Activated CD8-positive, alpha-beta memory T cell treated with anti-CD3 and anti-CD28 coated beads, Interleukin-2, amount 10 ng/mL, durations not matched to agents 7 days and 5 days (primary cell): ENCODE measurements around the gene TRIM73. TPM values are rescaled to one million over a fixed set of nuclear protein-coding genes. Genes with fewer than 3 reads are reported as not detected.
"Not testable (repeated sequence)": the region's sequence is repeated elsewhere in the genome, so short reads cannot be mapped to it uniquely, and the experiment has no call there.

Source experiments
- ATAC-seq: fragments of 150-1000 bp; cut with Tn5 transposase; one replicate; pipeline ENCODE4 v1.10.0; 2021; ENCODE audit warnings: moderate library complexity
- CTCF ChIA-PET: fragments of 350-600 bp; sonication (Branson Sonifier 250); formaldehyde crosslinking; loops from one replicate; lab custom pipeline; 2021; ENCODE audit warnings: antibody characterized with exemption; lab: Charles Lee
- DNase-seq: peaks from one replicate; pipeline ENCODE4 v3.0.0-alpha.2; 2020
- H3K27ac Mint-ChIP-seq: one replicate; pipeline ENCODE4 v1.8.0; 2021; ENCODE audit warnings: mild to moderate bottlenecking, mixed read lengths
- H3K27me3 Mint-ChIP-seq: one replicate; pipeline ENCODE4 v1.8.0; 2021; ENCODE audit warnings: mixed read lengths
- H3K36me3 Mint-ChIP-seq: one replicate; pipeline ENCODE4 v1.8.0; 2021; ENCODE audit warnings: mild to moderate bottlenecking, mixed read lengths
- H3K4me1 Mint-ChIP-seq: one replicate; pipeline ENCODE4 v1.8.0; 2021; ENCODE audit warnings: mixed read lengths
- H3K4me3 Mint-ChIP-seq: one replicate; pipeline ENCODE4 v1.8.0; 2021; ENCODE audit warnings: mild to moderate bottlenecking, moderate library complexity, mixed read lengths
- H3K9me3 Mint-ChIP-seq: one replicate; pipeline ENCODE4 v1.8.0; 2022; ENCODE audit warnings: low read depth, mixed read lengths
- total RNA-seq, 2 experiments: library from RNA; stranded (reverse); gene quantifications; one replicate each; pipeline ENCODE4 v1.2.3, GENCODE V29; 2021

The TRIM73 gene
- total RNA-seq, 2 experiments from 2014 or later, result 4.4 to 7.9 TPM

DNA sequence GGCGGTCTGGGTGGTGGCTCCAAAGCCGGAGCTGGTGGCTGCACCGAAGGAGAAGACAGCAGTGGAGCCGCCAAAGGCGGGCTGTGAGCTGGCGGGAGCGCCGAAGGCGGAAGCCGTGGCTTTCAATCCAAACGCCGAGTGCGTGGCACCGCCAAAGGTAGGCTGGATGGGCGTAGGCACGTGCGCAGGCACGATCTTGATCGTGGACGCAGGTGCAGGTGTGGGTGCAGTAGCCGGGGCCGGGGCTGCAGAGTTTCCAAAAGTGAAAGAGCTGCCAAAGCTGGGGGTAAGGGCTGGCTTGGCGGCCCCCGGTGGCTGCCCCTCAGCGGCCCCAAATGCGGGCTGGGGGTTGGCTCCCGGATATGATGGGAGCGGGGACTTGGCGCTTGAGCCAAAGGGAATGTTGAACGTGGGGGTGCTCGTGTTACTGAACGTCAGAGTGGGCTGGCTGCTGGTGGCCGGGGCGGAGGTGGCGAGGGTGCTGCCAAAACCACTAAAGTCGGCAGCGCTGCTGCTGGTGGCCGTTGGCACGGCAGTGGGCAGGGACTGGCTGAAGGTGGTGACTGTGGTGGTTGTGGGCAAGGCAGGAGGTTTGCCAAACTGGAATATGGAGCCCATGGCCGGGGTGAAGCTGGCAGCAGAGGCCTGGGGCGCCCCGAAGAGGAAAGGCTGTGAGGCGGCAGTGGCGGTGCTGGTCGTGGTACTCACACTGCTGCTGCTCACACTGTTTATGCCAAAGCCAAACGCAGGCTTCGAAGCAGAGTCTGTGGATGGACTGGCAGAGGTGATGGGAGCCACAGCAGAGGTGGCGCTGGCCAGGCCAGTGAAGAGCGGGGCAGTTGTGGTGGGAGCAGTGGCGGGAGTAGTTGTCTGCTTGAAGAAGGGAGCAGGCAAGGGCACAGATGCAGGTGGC is 26.6 kb downstream of the TRIM73 start:
- CTCF ChIA-PET, H3K27me3 Mint-ChIP-seq, H3K9me3 Mint-ChIP-seq, H3K27ac Mint-ChIP-seq, H3K4me3 Mint-ChIP-seq, H3K4me1 Mint-ChIP-seq, ATAC-seq, DNase-seq: not testable (repeated sequence)
- peaks cover 15% of the 10 kb centered on the region for H3K36me3 Mint-ChIP-seq

DNA sequence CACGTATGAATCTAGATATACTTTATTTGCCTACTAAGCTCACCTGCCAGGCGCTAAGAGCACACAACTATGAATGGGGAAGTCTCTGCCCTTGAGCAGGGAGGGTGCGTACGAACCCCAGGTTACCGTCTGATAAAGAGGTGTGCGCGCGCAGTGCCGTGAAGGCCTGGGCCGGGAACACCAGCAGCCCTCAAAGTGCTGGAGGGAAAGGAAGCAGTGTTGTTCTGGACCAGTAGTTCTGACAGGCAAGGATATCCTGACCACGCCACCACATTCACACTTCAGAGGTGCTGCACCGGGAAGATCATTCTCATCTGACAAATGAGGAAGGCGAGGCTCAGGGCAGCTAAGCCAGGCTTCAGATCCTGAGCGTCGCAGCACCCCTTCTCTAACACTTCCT is 28.1 kb downstream of the TRIM73 start:
- peaks cover 11% of the 10 kb centered on the region for H3K4me1 Mint-ChIP-seq
- H3K27me3 Mint-ChIP-seq, H3K9me3 Mint-ChIP-seq, ATAC-seq, H3K4me3 Mint-ChIP-seq, H3K27ac Mint-ChIP-seq, DNase-seq, CTCF ChIA-PET: not testable (repeated sequence)
- H3K36me3 Mint-ChIP-seq, result peaks cover 20% of the 10 kb centered on the region

DNA sequence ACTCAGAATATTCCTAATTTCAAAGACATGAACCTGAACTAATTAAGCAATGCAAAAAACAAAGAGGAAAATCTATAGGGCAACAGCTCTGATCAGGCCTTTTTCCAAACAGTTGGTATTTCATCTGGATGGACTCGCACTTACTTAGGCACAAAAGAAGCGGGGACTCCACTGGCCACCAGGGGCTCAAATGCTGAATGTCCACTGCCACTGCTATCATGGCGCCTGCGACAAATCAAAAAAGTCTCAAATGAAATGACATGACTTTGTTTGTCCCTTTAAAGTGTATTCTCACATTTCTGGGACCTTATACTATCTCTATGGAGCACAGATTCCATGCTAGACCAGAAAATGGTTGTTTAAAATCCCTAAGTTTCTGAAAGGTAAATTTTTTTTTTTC is 43.6 kb downstream of the TRIM73 start:
- H3K9me3 Mint-ChIP-seq, H3K4me3 Mint-ChIP-seq, H3K27me3 Mint-ChIP-seq, DNase-seq, ATAC-seq, H3K27ac Mint-ChIP-seq, CTCF ChIA-PET, H3K4me1 Mint-ChIP-seq: not testable (repeated sequence)
- peaks cover 37% of the 10 kb centered on the region for H3K36me3 Mint-ChIP-seq

DNA sequence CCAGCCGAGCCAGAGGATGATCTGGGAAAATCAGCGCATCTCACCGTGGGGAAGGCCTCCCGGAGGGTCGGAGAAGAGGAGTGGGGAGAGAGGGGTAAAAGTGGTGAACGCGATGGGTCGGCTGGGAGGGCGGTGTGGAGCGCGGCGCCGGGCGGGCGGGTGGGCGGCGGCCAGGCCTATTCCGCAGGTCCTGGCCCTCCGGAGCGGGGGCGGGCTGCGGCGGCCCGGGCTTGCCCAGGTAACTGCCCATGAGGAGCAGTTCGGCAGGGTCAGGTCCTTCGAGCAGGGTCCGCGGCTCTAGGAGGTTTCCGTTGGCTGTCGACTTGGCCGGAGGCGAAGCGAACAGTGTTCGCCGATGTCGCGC is 46.7 kb downstream of the TRIM73 start:
- H3K9me3 Mint-ChIP-seq, DNase-seq, H3K4me1 Mint-ChIP-seq, CTCF ChIA-PET, H3K27me3 Mint-ChIP-seq: not testable (repeated sequence)
- Mint-ChIP-seq H3K4me3 (peak overlapping the region; percentile 76), H3K27ac (peak overlapping the region; percentile 78), H3K36me3 (peaks cover 23% of the 10 kb centered on the region)
- peak; percentile 54 for ATAC-seq

DNA sequence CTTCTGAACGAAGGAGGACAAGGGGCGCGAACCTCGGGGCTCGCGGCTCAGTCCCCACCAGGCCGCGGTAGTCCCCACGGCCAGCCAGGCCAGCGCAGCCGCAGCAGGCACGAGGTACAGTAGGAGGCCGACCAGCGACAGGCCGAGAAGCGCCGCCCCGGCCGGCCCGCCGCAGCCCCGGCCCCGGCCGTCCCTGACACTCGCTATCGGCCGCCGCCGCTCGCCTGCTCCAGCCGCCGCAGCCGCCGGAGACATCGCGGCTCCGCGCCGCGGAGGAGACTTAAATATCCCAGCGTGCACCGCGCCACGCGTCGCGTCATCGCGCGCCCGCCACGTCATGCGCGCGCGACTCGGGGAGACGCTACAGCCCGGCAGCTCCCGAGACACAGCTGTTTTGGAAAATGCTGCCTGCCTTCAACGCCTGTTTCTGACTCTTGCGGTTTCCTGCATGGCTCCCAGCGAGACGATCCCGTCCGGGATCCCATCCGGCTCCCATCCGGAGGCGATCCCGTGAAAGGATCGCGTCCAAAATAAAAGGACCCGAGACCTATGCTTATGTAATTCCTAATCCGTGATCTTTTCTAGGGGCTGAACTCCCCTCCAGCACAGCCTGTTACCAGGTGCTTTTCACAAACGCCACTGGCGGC is 47.2 kb downstream of the TRIM73 start:
- CTCF ChIA-PET, H3K27me3 Mint-ChIP-seq, H3K4me1 Mint-ChIP-seq, H3K9me3 Mint-ChIP-seq, DNase-seq: not testable (repeated sequence)
- peaks cover 21% of the 10 kb centered on the region for H3K36me3 Mint-ChIP-seq
- peak; percentile 94 for ATAC-seq
- peak overlapping the region; percentile 85 for H3K4me3 Mint-ChIP-seq
- peak overlapping the region; percentile 89 for H3K27ac Mint-ChIP-seq

DNA sequence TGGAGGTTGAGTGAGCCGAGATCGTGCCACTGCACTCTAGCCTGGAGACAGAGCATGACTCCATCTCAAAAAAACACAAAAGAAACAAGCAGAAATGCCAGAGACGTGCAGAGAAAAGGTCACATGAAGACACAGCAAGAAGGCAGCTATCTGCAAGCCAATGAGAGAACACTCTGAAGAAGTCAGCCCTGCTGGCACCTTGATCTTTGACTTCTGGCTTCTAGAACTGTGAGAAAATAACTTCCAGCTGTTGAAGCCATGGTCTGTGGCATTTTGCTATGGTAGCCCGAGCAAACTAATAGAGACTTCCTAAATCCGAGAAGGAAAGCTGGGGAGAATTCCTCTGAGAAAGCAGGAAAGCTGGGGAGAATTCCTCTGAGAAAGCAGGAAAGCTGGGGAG is 54.5 kb downstream of the TRIM73 start:
- ATAC-seq, H3K27me3 Mint-ChIP-seq, H3K27ac Mint-ChIP-seq, DNase-seq, CTCF ChIA-PET, H3K4me3 Mint-ChIP-seq, H3K4me1 Mint-ChIP-seq, H3K9me3 Mint-ChIP-seq, H3K36me3 Mint-ChIP-seq: not testable (repeated sequence)

DNA sequence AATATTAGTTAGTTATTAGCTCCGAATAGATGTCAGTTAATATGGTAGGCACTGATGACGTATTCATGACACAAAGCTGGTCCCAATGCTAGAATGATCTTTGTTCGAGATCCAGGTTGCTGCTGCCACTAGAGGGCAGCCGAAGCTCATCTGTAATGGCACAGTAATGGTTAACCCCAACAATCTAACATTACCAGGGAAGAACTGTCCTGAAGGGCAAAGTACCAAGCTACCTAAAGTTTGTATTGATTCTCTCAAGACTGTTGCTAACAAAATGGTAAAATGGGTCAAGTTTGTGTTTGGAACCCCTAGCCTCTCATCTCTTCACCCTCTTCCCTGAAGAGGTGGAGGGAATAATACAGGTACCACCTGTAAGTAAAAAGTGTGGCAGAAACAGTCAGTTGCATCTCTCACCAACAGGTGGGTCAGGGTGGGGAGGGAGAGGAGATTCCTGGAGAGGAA is 57.1 kb downstream of the TRIM73 start:
- H3K4me3 Mint-ChIP-seq, H3K27ac Mint-ChIP-seq, H3K9me3 Mint-ChIP-seq, H3K4me1 Mint-ChIP-seq, H3K27me3 Mint-ChIP-seq, DNase-seq, H3K36me3 Mint-ChIP-seq: not testable (repeated sequence)
- CTCF ChIA-PET, result interaction anchor here (0.6 kb wide), 1 partner anchor 311 kb away, joined by 3 read pairs; no protein-coding TSS in a partner anchor
- peak; percentile 92 for ATAC-seq

Other genes starting within 250 kb of the TRIM73 start
- 10 to 100 TPM; 73.3 to 73.6 TPM for gene POM121C, start 90.7 kb downstream of the TRIM73 start, total RNA-seq
- gene SPDYE5, start 96.7 kb downstream of the TRIM73 start, total RNA-seq, result under 1 TPM in 1 of 2 experiments, not detected in 1; 0.15 TPM